Raji (cell line): ENCODE measurements around the gene HAO2.

Source experiments
- POLR2A ChIP-seq: IDR thresholded peaks from 2 replicates; pipeline ENCODE4 v1.6.1; 2011; ENCODE audit warnings: low read depth, low read length, control low read depth; ENCODE audit not compliant: insufficient read depth

The HAO2 gene

GRCh38 chr1:119367432-119368124 is 1.0 kb upstream of the HAO2 start:
- no peak for TF ChIP-seq POLR2A

GRCh38 chr1:119370748-119371147 is 2.2 kb downstream of the HAO2 start:
- TF ChIP-seq POLR2A: no peak

- no peak for TF ChIP-seq POLR2A
Observed at GRCh38 chr1:119371815-119372214, 3.2 kb downstream of the HAO2 start.

- TF ChIP-seq POLR2A: no peak
Observed at GRCh38 chr1:119372503-119373086, 4.0 kb downstream of the HAO2 start.

- no peak for TF ChIP-seq POLR2A
Observed at GRCh38 chr1:119373465-119373864, 4.9 kb downstream of the HAO2 start.

GRCh38 chr1:119374208-119374874 is 5.8 kb downstream of the HAO2 start:
- no peak for TF ChIP-seq POLR2A

GRCh38 chr1:119375366-119375765 is 6.8 kb downstream of the HAO2 start:
- no peak for TF ChIP-seq POLR2A

GRCh38 chr1:119376594-119376993 is 8.0 kb downstream of the HAO2 start:
- TF ChIP-seq POLR2A: no peak

- TF ChIP-seq POLR2A: no peak
Observed at GRCh38 chr1:119379117-119379516, 10.5 kb downstream of the HAO2 start.

- TF ChIP-seq POLR2A: no peak
Observed at GRCh38 chr1:119380304-119380703, 11.7 kb downstream of the HAO2 start.

GRCh38 chr1:119380983-119381662 is 12.5 kb downstream of the HAO2 start:
- no peak for TF ChIP-seq POLR2A

GRCh38 chr1:119384591-119384990 is 16.0 kb downstream of the HAO2 start:
- no peak for TF ChIP-seq POLR2A

GRCh38 chr1:119385650-119386049 is 17.1 kb downstream of the HAO2 start:
- no peak for TF ChIP-seq POLR2A

GRCh38 chr1:119387858-119388257 is 19.3 kb downstream of the HAO2 start:
- no peak for TF ChIP-seq POLR2A

GRCh38 chr1:119388450-119388849 is 19.9 kb downstream of the HAO2 start:
- no peak for TF ChIP-seq POLR2A

GRCh38 chr1:119390526-119390925 is 21.9 kb downstream of the HAO2 start:
- no peak for TF ChIP-seq POLR2A
